Natural killer cell (primary cell): Measurements from ENCODE around the gene CTIF. TPM values are rescaled to one million over a fixed set of nuclear protein-coding genes. Genes with fewer than 3 reads are reported as not detected.

Source experiments
- ATAC-seq, 3 donors: fragments of 150-1000 bp in 2 of 3; fragments of 200-7000 bp in 1 of 3; cut with Tn5 transposase; 1 replicate in 1 of 3; 2 replicates in 2 of 3; pipeline ENCODE4 v1.10.0; 2021; ENCODE audit warnings: mild to moderate bottlenecking in 2 of 3, moderate library complexity in 2 of 3
- DNase-seq, 2 donors: peaks; one replicate each; pipeline versions ENCODE4 v3.0.0 to v3.0.0-alpha.2; 2013 to 2021; ENCODE audit warnings: mixed read lengths in 1 of 2
- H3K27ac ChIP-seq: one replicate; pipeline ENCODE4 v1.5.1; 2013; ENCODE audit warnings: mild to moderate bottlenecking, low read length
- H3K27me3 ChIP-seq: one replicate; pipeline ENCODE4 v1.6.1; 2013; ENCODE audit warnings: low read length; ENCODE audit not compliant: control insufficient read depth, insufficient read depth
- H3K36me3 ChIP-seq: one replicate; pipeline ENCODE4 v1.6.1; 2013; ENCODE audit warnings: low read length; ENCODE audit not compliant: control insufficient read depth, insufficient read depth
- H3K4me1 ChIP-seq: one replicate; pipeline ENCODE4 v1.6.1; 2013; ENCODE audit warnings: low read length; ENCODE audit not compliant: control insufficient read depth, insufficient read depth
- H3K4me3 ChIP-seq: one replicate; pipeline ENCODE4 v1.5.1; 2013; ENCODE audit warnings: low read length
- H3K9me3 ChIP-seq: one replicate; pipeline ENCODE4 v1.6.1; 2013; ENCODE audit warnings: low read length; ENCODE audit not compliant: control insufficient read depth, insufficient read depth
- H3K27ac Mint-ChIP-seq, 2 donors: one replicate each; pipeline ENCODE4 v1.8.0; 2022; ENCODE audit warnings: mild to moderate bottlenecking in 2 of 2, mixed read lengths in 2 of 2, moderate library complexity in 1 of 2
- H3K27me3 Mint-ChIP-seq, 2 donors: one replicate each; pipeline ENCODE4 v1.8.0; 2022; ENCODE audit warnings: low read depth in 2 of 2, mixed read lengths in 2 of 2
- H3K36me3 Mint-ChIP-seq: one replicate; pipeline ENCODE4 v1.8.0; 2022; ENCODE audit warnings: mixed read lengths
- H3K4me1 Mint-ChIP-seq, 2 donors: one replicate each; pipeline ENCODE4 v1.8.0; 2022; ENCODE audit warnings: mixed read lengths in 2 of 2
- H3K4me3 Mint-ChIP-seq: one replicate; pipeline ENCODE4 v1.8.0; 2022; ENCODE audit warnings: mild to moderate bottlenecking, moderate library complexity, mixed read lengths
- H3K9me3 Mint-ChIP-seq, 2 donors: one replicate each; pipeline ENCODE4 v1.8.0; 2022; ENCODE audit warnings: mixed read lengths in 2 of 2
- CTCF ChIP-seq: fragments of 200-600 bp; IDR thresholded peaks from one replicate; pipeline ENCODE4 v1.8.0; 2022; ENCODE audit warnings: antibody characterized with exemption
- WGBS: methylation state at CpG from one replicate; pipeline ENCODE4 v1.1.7; 2013; ENCODE audit warnings: missing lambda C conversion rate; ENCODE audit not compliant: insufficient coverage; 5-methylcytosine and 5-hydroxymethylcytosine counted together
- intact Hi-C: fragments of 100-400 bp; cut with micrococcal nuclease; formaldehyde crosslinking; loops from one replicate; pipeline ENCODE4 v1.14.2; 2022
- total RNA-seq, 4 donors: library from RNA; stranded (reverse); fragments of 120-200 nt in 1 of 4; gene quantifications; one replicate each; pipeline versions ENCODE4 v1.2.3 to v1.2.4, GENCODE V29; 2013 to 2022

Gene CTIF
- total RNA-seq, 3 donors from 2014 or later (not counting 1 experiment from before 2014, with no cell fraction given): 6.9 to 10.2 (median 8.2) TPM

GRCh38 chr18:48880931-48881330 lies 342.1 kb downstream of the CTIF start:
- Mint-ChIP-seq H3K4me3 (no peak overlapping the region), H3K36me3 (no peaks in the 10 kb centered on the region)
- no peak for TF ChIP-seq CTCF

GRCh38 chr18:48882379-48882778 lies 343.5 kb downstream of the CTIF start:
- peaks cover 21 to 46% of the 10 kb centered on the region in 2 donors for H3K4me1 Mint-ChIP-seq
- 91% methylated on average over 4 of the region's 4 CpGs for WGBS
- intact Hi-C loops: loop anchor here (5.0 kb wide), 1 partner anchor 35 kb away; no protein-coding TSS in a partner anchor
- H3K4me1 ChIP-seq: peaks cover 4% of the 10 kb centered on the region
- H3K36me3 Mint-ChIP-seq: no peaks in the 10 kb centered on the region
- H3K4me3 ChIP-seq: no peak overlapping the region
- no peaks in the 10 kb centered on the region for H3K27me3 ChIP-seq
- peaks cover 0 to 3% of the 10 kb centered on the region in 2 donors for H3K27me3 Mint-ChIP-seq
- H3K9me3 Mint-ChIP-seq: no peaks in the 10 kb centered on the region
- H3K27ac Mint-ChIP-seq: no peak overlapping the region
- TF ChIP-seq CTCF: no peak
- no peaks in the 10 kb centered on the region for H3K9me3 ChIP-seq
- DNase-seq (no peak), ATAC-seq (no peak)
- no peak overlapping the region for H3K4me3 Mint-ChIP-seq
- H3K36me3 ChIP-seq: no peaks in the 10 kb centered on the region
- H3K27ac ChIP-seq: no peak overlapping the region

More at GRCh38 chr18:48880931-48881330, 342.1 kb downstream of the CTIF start:
- intact Hi-C loops: loop anchor here (5.0 kb wide), 1 partner anchor 36 kb away; no protein-coding TSS in a partner anchor
- no peak overlapping the region for H3K27ac ChIP-seq
- ATAC-seq (no peak), DNase-seq (no peak)
- Mint-ChIP-seq H3K27me3 (peaks cover 0 to 3% of the 10 kb centered on the region in 2 donors), H3K4me1 (peaks cover 21 to 38% of the 10 kb centered on the region in 2 donors), H3K9me3 (no peaks in the 10 kb centered on the region), H3K27ac (no peak overlapping the region)
- H3K4me1 ChIP-seq: peaks cover 4% of the 10 kb centered on the region
- no peak overlapping the region for H3K4me3 ChIP-seq
- WGBS: 100% methylated on average over 1 of the region's 1 CpG
- no peaks in the 10 kb centered on the region for H3K36me3 ChIP-seq
- H3K9me3 ChIP-seq: no peaks in the 10 kb centered on the region
- no peaks in the 10 kb centered on the region for H3K27me3 ChIP-seq

GRCh38 chr18:48884306-48884705 lies 345.5 kb downstream of the CTIF start:
- Histone ChIP-seq H3K9me3 (no peaks in the 10 kb centered on the region), H3K4me3 (no peak overlapping the region), H3K4me1 (peaks cover 4% of the 10 kb centered on the region), H3K36me3 (no peaks in the 10 kb centered on the region), H3K27ac (no peak overlapping the region), H3K27me3 (no peaks in the 10 kb centered on the region)
- Mint-ChIP-seq H3K27me3 (no peaks in the 10 kb centered on the region), H3K4me1 (peaks cover 16 to 41% of the 10 kb centered on the region in 2 donors), H3K36me3 (no peaks in the 10 kb centered on the region), H3K27ac (no peak overlapping the region), H3K9me3 (no peaks in the 10 kb centered on the region), H3K4me3 (no peak overlapping the region)
- 94% methylated on average over 4 of the region's 4 CpGs for WGBS
- intact Hi-C loops: loop anchor here (5.0 kb wide), 1 partner anchor 33 kb away; no protein-coding TSS in a partner anchor
- TF ChIP-seq CTCF: no peak
- ATAC-seq: no peak
- DNase-seq: no peak

- H3K36me3 Mint-ChIP-seq: no peaks in the 10 kb centered on the region
- TF ChIP-seq CTCF: no peak
- no peaks in the 10 kb centered on the region for H3K27me3 Mint-ChIP-seq
- H3K27ac ChIP-seq: no peak overlapping the region
- no peaks in the 10 kb centered on the region for H3K36me3 ChIP-seq
- H3K4me1 Mint-ChIP-seq: peaks cover 15 to 43% of the 10 kb centered on the region in 2 donors
- no peak for ATAC-seq
- no peak overlapping the region for H3K4me3 Mint-ChIP-seq
- H3K4me1 ChIP-seq: peaks cover 4% of the 10 kb centered on the region
- DNase-seq: no peak
- no peak overlapping the region for H3K27ac Mint-ChIP-seq
- intact Hi-C loops: loop anchor here (5.0 kb wide), 1 partner anchor 33 kb away; no protein-coding TSS in a partner anchor
- no peaks in the 10 kb centered on the region for H3K27me3 ChIP-seq
- H3K4me3 ChIP-seq: no peak overlapping the region
- WGBS: 83% methylated on average over 4 of the region's 4 CpGs
- H3K9me3 ChIP-seq: no peaks in the 10 kb centered on the region
- no peaks in the 10 kb centered on the region for H3K9me3 Mint-ChIP-seq
These were observed 345.9 kb downstream of the CTIF start for GRCh38 chr18:48884771-48885170.
